Measurements from ENCODE around the gene PDRG1.
"Not testable (repeated sequence)": the region's sequence is repeated elsewhere in the genome, so short reads cannot be mapped to it uniquely, and the experiment has no call there.

The PDRG1 gene

DNA sequence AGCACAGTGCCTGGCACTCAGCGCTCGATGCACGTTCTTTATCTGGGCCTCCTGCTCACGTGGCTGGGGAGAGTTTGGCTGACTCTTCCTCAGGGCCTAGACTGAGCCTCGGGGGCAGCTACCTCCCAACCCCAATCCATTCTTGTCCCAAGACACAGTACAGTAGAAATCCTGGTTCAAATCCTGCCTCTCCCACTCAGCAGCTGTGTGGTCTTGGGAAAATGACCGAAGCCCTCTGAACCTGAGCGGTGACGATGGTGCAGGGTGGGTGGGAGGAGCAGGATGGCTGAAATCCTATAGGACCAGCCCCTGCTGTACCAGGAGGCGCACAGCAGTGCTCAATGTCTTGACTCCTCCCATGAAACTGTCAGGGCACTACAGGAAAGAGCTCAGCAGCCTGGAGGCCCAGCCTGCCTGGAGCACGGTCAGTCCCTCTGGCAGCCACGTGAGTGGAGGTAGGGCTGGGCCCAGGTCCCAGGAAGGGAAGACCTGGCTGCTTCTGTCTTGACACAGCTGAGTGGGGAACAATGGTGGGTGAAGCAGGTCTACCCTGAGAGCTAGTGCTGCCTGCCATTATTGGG lies 31.5 kb downstream of the PDRG1 start:
- TF ChIP-seq, protein P1, sequence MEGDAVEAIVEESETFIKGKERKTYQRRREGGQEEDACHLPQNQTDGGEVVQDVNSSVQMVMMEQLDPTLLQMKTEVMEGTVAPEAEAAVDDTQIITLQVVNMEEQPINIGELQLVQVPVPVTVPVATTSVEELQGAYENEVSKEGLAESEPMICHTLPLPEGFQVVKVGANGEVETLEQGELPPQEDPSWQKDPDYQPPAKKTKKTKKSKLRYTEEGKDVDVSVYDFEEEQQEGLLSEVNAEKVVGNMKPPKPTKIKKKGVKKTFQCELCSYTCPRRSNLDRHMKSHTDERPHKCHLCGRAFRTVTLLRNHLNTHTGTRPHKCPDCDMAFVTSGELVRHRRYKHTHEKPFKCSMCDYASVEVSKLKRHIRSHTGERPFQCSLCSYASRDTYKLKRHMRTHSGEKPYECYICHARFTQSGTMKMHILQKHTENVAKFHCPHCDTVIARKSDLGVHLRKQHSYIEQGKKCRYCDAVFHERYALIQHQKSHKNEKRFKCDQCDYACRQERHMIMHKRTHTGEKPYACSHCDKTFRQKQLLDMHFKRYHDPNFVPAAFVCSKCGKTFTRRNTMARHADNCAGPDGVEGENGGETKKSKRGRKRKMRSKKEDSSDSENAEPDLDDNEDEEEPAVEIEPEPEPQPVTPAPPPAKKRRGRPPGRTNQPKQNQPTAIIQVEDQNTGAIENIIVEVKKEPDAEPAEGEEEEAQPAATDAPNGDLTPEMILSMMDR (IDR thresholded peaks at IDR 0.05; ENCODE audit: insufficient read depth, missing control alignments): no peak
- DNase-seq (ENCODE audit: insufficient read length, low spot score) (no peak), FAIRE-seq (no peak)

DNA sequence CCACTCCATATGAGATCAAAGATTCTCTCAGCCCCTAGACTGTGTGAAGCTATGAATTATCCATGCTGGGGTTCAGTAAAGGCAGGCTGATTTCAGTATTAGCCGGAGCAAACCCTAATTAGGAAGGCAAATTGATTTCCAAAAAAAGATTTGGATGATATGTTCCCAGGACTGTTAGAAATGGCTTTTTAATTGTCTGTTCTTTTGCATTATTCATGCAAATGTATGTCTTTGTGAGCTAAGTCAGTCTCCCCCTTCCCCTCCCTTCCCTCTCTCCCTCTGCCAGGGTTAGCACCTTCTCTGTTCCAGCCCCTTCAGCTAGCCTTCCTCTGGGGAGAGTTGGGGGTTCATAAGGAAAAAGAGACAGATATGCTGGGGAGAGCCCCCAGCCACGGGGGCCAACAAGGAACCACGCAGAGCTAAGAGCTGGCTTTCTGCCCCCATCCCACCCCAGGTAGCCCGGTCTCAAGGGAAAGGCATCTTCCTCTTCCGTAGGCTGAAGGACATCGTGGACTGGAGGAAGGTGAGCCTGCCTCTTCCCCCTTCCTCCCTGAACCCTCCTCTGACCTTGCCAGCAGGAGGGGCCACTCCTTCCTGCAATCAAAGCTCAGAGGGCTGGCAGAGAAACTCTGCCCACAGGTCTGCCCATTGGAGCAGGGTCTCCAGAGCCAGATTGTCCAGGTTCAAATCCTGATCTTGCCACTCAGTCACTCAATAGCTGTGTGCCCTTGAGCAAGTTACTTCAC lies 32.3 kb downstream of the PDRG1 start:
- FAIRE-seq (no peak), DNase-seq (ENCODE audit: insufficient read length, low spot score) (no peak)
- TF ChIP-seq, protein P1 (IDR thresholded peaks at IDR 0.05; ENCODE audit: insufficient read depth, missing control alignments): no peak

DNA sequence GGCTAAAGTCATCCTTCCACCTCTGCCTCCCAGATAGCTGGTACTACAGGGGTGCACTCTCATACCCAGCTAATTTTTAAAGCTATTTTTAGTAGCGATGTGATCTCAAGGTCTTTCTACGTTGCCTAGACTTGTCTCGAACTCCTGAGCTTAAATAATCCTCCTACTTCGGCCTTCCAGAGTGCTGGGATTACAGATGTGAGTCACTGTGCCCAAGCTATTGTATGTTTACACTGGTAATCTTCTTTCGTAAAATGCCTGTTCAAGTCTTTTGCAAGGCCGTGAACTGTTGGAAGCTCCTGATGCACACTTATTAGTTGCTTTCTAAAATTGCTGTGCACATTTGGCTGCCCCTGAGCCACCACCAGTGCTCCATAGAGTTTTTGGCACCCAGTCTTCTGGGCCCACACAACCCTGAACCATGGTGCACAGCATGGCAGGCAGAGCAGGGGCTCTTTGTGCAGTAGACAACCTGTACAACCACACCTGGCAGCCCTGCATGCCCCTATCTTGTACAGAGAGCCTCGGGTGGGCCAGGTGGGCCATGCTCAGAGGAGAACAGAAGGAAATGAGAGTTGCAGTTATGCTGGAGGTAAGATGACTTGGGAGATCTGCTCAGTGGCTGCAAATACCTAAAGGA lies 33.3 kb downstream of the PDRG1 start:
- TF ChIP-seq, protein P1 (IDR thresholded peaks at IDR 0.05; ENCODE audit: insufficient read depth, missing control alignments): no peak
- FAIRE-seq (no peak), DNase-seq (ENCODE audit: insufficient read length, low spot score) (no peak)

DNA sequence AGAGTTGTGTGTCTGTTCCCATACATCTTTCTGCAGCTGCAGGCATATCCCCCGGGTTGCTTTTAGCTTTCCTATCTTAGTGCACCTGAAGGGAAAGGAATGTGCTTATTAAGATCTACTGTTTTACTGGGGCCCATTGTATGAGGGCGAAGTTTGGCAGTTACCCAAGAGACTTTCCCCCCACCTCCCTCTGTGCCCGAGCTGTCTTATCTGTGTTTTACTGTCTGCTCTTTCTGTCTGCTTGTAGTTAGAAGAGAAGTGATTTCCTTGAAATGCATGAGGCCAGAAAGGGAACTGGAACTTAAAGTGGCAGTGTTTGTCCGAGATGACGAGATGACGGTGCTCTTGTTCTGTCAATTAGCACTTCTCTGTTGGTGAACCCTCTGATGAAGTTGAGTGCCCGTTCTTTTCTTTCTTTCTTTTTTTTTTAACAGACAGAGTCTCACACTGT lies 33.9 kb downstream of the PDRG1 start:
- FAIRE-seq; DNase-seq (ENCODE audit: insufficient read length, low spot score): not testable (repeated sequence)

DNA sequence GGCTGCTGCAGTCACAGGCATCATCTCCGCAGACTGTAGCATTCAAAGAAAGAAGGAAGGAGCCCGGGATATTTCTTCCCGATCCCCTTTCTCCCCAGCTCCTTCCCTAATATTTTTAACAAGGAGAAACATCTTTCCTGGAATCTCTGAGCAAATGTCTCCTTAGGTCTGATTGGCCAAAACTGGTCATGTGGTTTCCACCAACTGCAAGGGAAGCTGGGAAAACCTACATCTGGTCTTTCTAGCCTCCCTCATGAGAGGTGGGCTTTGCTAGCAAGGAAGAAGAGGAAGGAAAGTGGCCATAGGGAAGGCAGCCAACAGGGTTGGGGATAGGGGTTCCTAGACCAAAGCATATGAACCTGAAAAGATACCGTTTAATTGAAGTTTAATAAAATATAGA lies 35.1 kb downstream of the PDRG1 start:
- DNase-seq (ENCODE audit: insufficient read length, low spot score): no peak
- TF ChIP-seq, protein P1 (IDR thresholded peaks at IDR 0.05; ENCODE audit: insufficient read depth, missing control alignments): no peak
- no peak for FAIRE-seq

DNA sequence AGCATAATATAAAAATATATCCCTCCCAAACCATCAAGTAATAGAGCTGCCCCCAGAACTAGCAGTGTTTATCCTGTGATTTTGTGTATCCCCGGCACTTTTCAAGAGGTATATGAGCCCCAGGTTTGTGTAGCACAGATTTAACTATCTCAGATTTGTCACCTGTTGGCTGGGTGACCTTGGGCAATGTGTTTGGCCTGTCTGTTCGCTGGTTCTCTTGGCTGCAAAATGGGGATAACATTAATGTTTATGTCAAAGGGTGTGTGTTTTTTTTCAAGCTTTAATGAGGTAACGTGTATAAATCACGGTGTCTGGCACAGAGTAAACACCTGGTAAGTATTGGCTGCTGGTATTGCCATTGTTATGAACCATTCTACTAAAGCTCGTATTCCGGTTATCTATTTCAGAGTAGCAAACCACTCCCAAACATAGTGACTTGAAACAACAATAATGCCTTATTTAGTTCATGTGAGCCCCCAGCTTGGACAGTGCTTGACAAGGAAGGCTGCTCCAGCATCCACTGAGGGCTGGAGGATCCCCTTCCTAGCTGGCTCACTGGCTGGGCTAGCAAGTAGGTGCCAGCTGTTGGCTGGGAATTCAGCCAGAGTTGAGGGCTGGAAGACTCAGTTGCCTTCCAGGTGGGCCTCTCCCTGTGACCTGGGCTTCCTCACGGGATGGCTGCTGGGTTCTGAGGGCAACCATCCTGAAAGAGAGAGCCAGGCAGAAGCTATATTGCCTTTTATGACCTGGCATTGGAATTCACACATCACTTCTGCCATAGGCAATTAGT lies 36.2 kb downstream of the PDRG1 start:
- TF ChIP-seq, protein P1 (IDR thresholded peaks at IDR 0.05; ENCODE audit: insufficient read depth, missing control alignments): no peak
- no peak for DNase-seq (ENCODE audit: insufficient read length, low spot score)
- no peak for FAIRE-seq

DNA sequence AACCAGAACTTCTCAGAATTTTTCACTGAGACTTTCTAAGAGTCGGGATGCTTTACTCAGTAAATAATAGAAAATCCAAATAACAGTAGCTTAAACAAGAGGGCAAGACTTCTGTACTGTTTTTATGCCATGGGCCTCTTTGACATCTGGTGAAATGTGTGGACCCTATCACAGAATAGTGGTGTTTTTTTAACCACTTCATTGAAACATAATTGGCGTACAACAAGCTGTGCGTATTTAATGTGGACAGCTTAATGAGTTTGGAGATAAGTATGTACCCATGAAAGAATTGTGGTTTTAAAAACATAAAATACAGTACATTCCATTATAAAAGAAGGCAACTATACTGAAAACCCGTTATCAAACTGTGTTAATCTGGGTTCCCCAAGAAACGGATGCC lies 37.7 kb downstream of the PDRG1 start:
- FAIRE-seq (no peak), DNase-seq (ENCODE audit: insufficient read length, low spot score) (no peak)
- TF ChIP-seq, protein P1 (IDR thresholded peaks at IDR 0.05; ENCODE audit: insufficient read depth, missing control alignments): no peak

Measured in D721Med (cell line).